22Rv1 (cell line): ENCODE results near the gene TNFRSF12A.

Source experiments
- ZFX ChIP-seq: fragments of 450-650 bp; IDR thresholded peaks from 2 replicates; pipeline ENCODE4 v1.6.1; 2017; ENCODE audit warnings: antibody characterized with exemption, borderline replicate concordance
- TF ChIP-seq, protein P1 (sequence below): fragments of 450-650 bp; IDR thresholded peaks from 2 replicates; pipeline ENCODE4 v1.5.1; 2017; ENCODE audit warnings: mild to moderate bottlenecking

DNA sequence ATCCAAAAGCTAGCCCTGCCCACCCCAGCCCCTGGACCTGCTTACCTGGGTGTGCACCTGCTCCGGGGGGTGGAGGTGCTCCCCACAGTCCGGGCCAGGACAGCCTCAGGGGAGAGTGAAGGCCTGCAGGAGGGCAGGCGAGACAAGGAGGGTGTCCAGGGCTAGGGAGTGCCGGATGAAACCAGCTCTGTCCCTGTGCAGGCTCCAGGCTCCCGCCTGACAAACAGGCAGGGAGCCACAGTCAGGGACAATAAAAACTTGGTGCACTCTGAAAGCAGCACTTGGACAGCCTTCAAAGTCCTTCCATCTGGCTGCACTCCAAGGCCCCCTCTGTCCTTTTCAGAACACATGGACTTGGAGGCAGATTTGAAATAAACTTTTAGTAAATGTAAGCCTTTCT is 47.1 kb upstream of the TNFRSF12A start:
- TF ChIP-seq, protein P1, sequence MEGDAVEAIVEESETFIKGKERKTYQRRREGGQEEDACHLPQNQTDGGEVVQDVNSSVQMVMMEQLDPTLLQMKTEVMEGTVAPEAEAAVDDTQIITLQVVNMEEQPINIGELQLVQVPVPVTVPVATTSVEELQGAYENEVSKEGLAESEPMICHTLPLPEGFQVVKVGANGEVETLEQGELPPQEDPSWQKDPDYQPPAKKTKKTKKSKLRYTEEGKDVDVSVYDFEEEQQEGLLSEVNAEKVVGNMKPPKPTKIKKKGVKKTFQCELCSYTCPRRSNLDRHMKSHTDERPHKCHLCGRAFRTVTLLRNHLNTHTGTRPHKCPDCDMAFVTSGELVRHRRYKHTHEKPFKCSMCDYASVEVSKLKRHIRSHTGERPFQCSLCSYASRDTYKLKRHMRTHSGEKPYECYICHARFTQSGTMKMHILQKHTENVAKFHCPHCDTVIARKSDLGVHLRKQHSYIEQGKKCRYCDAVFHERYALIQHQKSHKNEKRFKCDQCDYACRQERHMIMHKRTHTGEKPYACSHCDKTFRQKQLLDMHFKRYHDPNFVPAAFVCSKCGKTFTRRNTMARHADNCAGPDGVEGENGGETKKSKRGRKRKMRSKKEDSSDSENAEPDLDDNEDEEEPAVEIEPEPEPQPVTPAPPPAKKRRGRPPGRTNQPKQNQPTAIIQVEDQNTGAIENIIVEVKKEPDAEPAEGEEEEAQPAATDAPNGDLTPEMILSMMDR, result no peak
- TF ChIP-seq ZFX, result no peak
